H1 (cell line): ENCODE data around the gene MSTN. TPM values are rescaled to one million over a fixed set of nuclear protein-coding genes. Genes with fewer than 3 reads are reported as not detected.
"Not testable (repeated sequence)": the region's sequence is repeated elsewhere in the genome, so short reads cannot be mapped to it uniquely, and the experiment has no call there.

ENCODE experiments used
- CTCF ChIA-PET: fragments of 300-600 bp; sonication (Branson Sonifier 250); formaldehyde crosslinking; loops from one replicate; lab custom pipeline; 2021; ENCODE audit not compliant: partially characterized antibody; lab: Charles Lee
- POLR2A ChIA-PET: fragments of 300-600 bp; sonication (Branson Sonifier 250); formaldehyde crosslinking; loops from one replicate; lab custom pipeline; 2021; ENCODE audit warnings: inconsistent platforms; ENCODE audit not compliant: partially characterized antibody; lab: Charles Lee
- DNase-seq, 2 experiments: peaks; one replicate each; pipeline versions ENCODE4 v3.0.0 to v3.0.0-alpha.2; 2010 to 2022; ENCODE audit warnings: low spot score in 2 of 2, low read depth in 1 of 2, mixed read lengths in 1 of 2
- FAIRE-seq: peaks from 2 replicates; lab custom pipeline; 2011; peaks lifted over from hg19 to GRCh38; lab: Jason Lieb, UNC
- H2AFZ ChIP-seq: 2 replicates; pipeline ENCODE4 v1.8.1; 2012; ENCODE audit warnings: low read length, inconsistent platforms
- H2AK5ac ChIP-seq: 2 replicates; pipeline ENCODE4 v1.6.1; 2013; ENCODE audit warnings: low read depth, low read length
- H2BK120ac ChIP-seq: replicated peaks from 2 replicates; pipeline ENCODE3; 2013; ENCODE audit warnings: low read depth, low read length, inconsistent platforms
- H2BK12ac ChIP-seq: 2 replicates; pipeline ENCODE4 v1.6.1; 2013; ENCODE audit warnings: low read depth, low read length
- H2BK15ac ChIP-seq: 2 replicates; pipeline ENCODE4 v1.6.1; 2013; ENCODE audit warnings: low read length
- H2BK20ac ChIP-seq: 2 replicates; pipeline ENCODE4 v1.6.1; 2013; ENCODE audit warnings: low read length
- H2BK5ac ChIP-seq: 2 replicates; pipeline ENCODE4 v1.6.1; 2013; ENCODE audit warnings: low read depth, low read length
- H3K14ac ChIP-seq: 2 replicates; pipeline ENCODE4 v1.6.1; 2013; ENCODE audit warnings: inconsistent platforms; ENCODE audit not compliant: insufficient read length
- H3K18ac ChIP-seq: 2 replicates; pipeline ENCODE4 v1.6.1; 2013; ENCODE audit warnings: low read length; ENCODE audit errors: extremely low read depth
- H3K23ac ChIP-seq: 2 replicates; pipeline ENCODE4 v1.6.1; 2013; ENCODE audit warnings: inconsistent platforms; ENCODE audit not compliant: insufficient read length
- H3K23me2 ChIP-seq: 2 replicates; pipeline ENCODE4 v1.6.1; 2013; ENCODE audit warnings: low read depth, low read length
- H3K27ac ChIP-seq: 2 replicates; pipeline ENCODE4 v1.6.1; 2011; ENCODE audit warnings: low read depth, low read length, inconsistent platforms
- H3K27me3 ChIP-seq, 4 experiments: replicated peaks in 1 of 4; 1 replicate in 1 of 4; 2 replicates in 3 of 4; pipeline versions ENCODE4 v1.6.1 to v1.8.1; 2011 to 2013; ENCODE audit warnings: low read length in 3 of 4, mild to moderate bottlenecking in 3 of 4, inconsistent platforms in 2 of 4, mixed read lengths in 2 of 4, moderate library complexity in 1 of 4; ENCODE audit not compliant: control insufficient read depth in 3 of 4, insufficient read depth in 3 of 4; ENCODE audit errors: extremely low read depth in 1 of 4
- H3K36me3 ChIP-seq, 4 experiments: 2 replicates each; pipeline versions ENCODE4 v1.6.1 to v1.8.1; 2011 to 2013; ENCODE audit warnings: mild to moderate bottlenecking in 4 of 4, low read length in 3 of 4, moderate library complexity in 2 of 4, control low read depth in 1 of 4, inconsistent platforms in 1 of 4; ENCODE audit not compliant: insufficient read depth in 4 of 4, control insufficient read depth in 2 of 4
- H3K4ac ChIP-seq: replicated peaks from 2 replicates; pipeline ENCODE3; 2013; ENCODE audit warnings: low read length, low read depth, mixed read lengths, inconsistent platforms; ENCODE audit not compliant: insufficient read length
- H3K4me1 ChIP-seq, 4 experiments: replicated peaks in 1 of 4; 1 replicate in 1 of 4; 2 replicates in 3 of 4; pipeline versions ENCODE4 v1.6.1 to v1.8.1; 2011 to 2013; ENCODE audit warnings: low read length in 3 of 4, inconsistent platforms in 2 of 4, mixed read lengths in 1 of 4; ENCODE audit not compliant: insufficient read depth in 4 of 4, control insufficient read depth in 3 of 4
- H3K4me2 ChIP-seq, 2 experiments: 2 replicates each; pipeline versions ENCODE4 v1.6.1 to v1.8.1; 2011 to 2013; ENCODE audit warnings: low read depth in 2 of 2, low read length in 2 of 2, control low read depth in 1 of 2, inconsistent platforms in 1 of 2, mild to moderate bottlenecking in 1 of 2; ENCODE audit not compliant: insufficient read depth in 1 of 2
- H3K4me3 ChIP-seq, 4 experiments: fragments of 200-600, 300-600 bp in 1 of 4; sonication (generic), shearing (Covaris generic), sonication (Bioruptor Twin) in 1 of 4; 2 replicates each; pipeline versions ENCODE4 v1.5.1 to v1.8.1; 2011 to 2016; ENCODE audit warnings: low read length in 4 of 4, low read depth in 3 of 4, control low read depth in 2 of 4, inconsistent platforms in 2 of 4, mild to moderate bottlenecking in 2 of 4, mixed read lengths in 1 of 4, moderate library complexity in 1 of 4; ENCODE audit not compliant: insufficient read depth in 2 of 4; ENCODE audit errors: extremely low read depth in 1 of 4
- H3K56ac ChIP-seq: replicated peaks from 2 replicates; pipeline ENCODE3; 2013; ENCODE audit warnings: low read depth, mild to moderate bottlenecking, mixed read lengths, low read length, inconsistent platforms; ENCODE audit not compliant: insufficient read length
- H3K79me1 ChIP-seq: 2 replicates; pipeline ENCODE4 v1.6.1; 2013; ENCODE audit warnings: low read depth, low read length, control low read depth
- H3K79me2 ChIP-seq, 2 experiments: 2 replicates each; pipeline versions ENCODE4 v1.6.1 to v1.8.1; 2012 to 2013; ENCODE audit warnings: low read length in 2 of 2, mild to moderate bottlenecking in 2 of 2, inconsistent platforms in 1 of 2; ENCODE audit not compliant: insufficient read depth in 2 of 2, control insufficient read depth in 1 of 2
- H3K9ac ChIP-seq, 4 experiments: replicated peaks in 1 of 4; 1 replicate in 1 of 4; 2 replicates in 3 of 4; pipeline versions ENCODE4 v1.6.1 to v1.8.1; 2011 to 2013; ENCODE audit warnings: low read depth in 3 of 4, low read length in 3 of 4, control low read depth in 2 of 4, mild to moderate bottlenecking in 2 of 4, moderate library complexity in 2 of 4, inconsistent platforms in 1 of 4; ENCODE audit errors: extremely low read depth in 1 of 4
- H3K9me3 ChIP-seq, 2 experiments: 2 replicates each; pipeline versions ENCODE4 v1.6.1 to v1.8.1; 2012 to 2013; ENCODE audit warnings: mild to moderate bottlenecking in 2 of 2, moderate library complexity in 2 of 2, control low read depth in 1 of 2, inconsistent platforms in 1 of 2, low read depth in 1 of 2, low read length in 1 of 2, mixed read lengths in 1 of 2; ENCODE audit not compliant: insufficient read depth in 2 of 2
- H4K20me1 ChIP-seq, 2 experiments: replicated peaks in 1 of 2; 2 replicates each; pipeline versions ENCODE3 to v1.8.1; 2011 to 2013; ENCODE audit warnings: inconsistent platforms in 2 of 2, low read length in 2 of 2, mild to moderate bottlenecking in 1 of 2; ENCODE audit not compliant: insufficient read depth in 2 of 2, control insufficient read depth in 1 of 2
- H4K5ac ChIP-seq: 2 replicates; pipeline ENCODE4 v1.6.1; 2013; ENCODE audit warnings: low read length, low read depth, mixed read lengths, inconsistent platforms; ENCODE audit not compliant: insufficient read length
- H4K8ac ChIP-seq: 2 replicates; pipeline ENCODE4 v1.8.0; 2013; ENCODE audit warnings: mild to moderate bottlenecking, moderate library complexity, low read length, inconsistent platforms; ENCODE audit not compliant: insufficient read depth; ENCODE audit errors: extremely low read depth
- H4K91ac ChIP-seq: replicated peaks from 2 replicates; pipeline ENCODE3; 2013; ENCODE audit warnings: low read length, mixed read lengths, inconsistent platforms; ENCODE audit not compliant: insufficient read length
- CREB1 ChIP-seq: IDR thresholded peaks from 2 replicates; pipeline ENCODE4 v1.6.1; 2012; ENCODE audit warnings: inconsistent platforms
- CTBP2 ChIP-seq: IDR thresholded peaks from 2 replicates; pipeline ENCODE4 v1.7.0; 2011; ENCODE audit warnings: borderline replicate concordance, mild to moderate bottlenecking, moderate library complexity, mixed read lengths, low read length; ENCODE audit not compliant: insufficient read depth, insufficient read length
- HDAC6 ChIP-seq: IDR thresholded peaks from one replicate; pipeline ENCODE4 v1.7.1; 2012; ENCODE audit warnings: low read depth, mild to moderate bottlenecking, inconsistent platforms, low read length, moderate library complexity
- PHF8 ChIP-seq: fragments of 200-600 bp; sonication (generic); conservative IDR thresholded peaks from 2 replicates; pipeline ENCODE4 v1.7.1; 2012; ENCODE audit warnings: low read depth, mild to moderate bottlenecking, inconsistent platforms, low read length, moderate library complexity
- POLR2AphosphoS5 ChIP-seq: IDR thresholded peaks from 2 replicates; pipeline ENCODE4 v1.6.1; 2011; ENCODE audit warnings: low read depth, low read length
- SIRT6 ChIP-seq: IDR thresholded peaks from one replicate; pipeline ENCODE4 v1.7.1; 2012; ENCODE audit warnings: low read length, inconsistent platforms
- SIX5 ChIP-seq: IDR thresholded peaks from 2 replicates; pipeline ENCODE4 v1.6.1; 2011; ENCODE audit warnings: mild to moderate bottlenecking, low read depth, low read length
- WGBS, 2 experiments: shearing (Covaris generic) in 1 of 2; methylation state at CpG; one replicate each; pipeline versions ENCODE4 v1.1.6 to v1.1.7; 2013 to 2015; ENCODE audit warnings: low lambda C conversion rate in 2 of 2, mixed read lengths in 2 of 2, inconsistent platforms in 1 of 2, low coverage in 1 of 2, missing lambda C conversion rate in 1 of 2; ENCODE audit not compliant: insufficient replicate concordance in 2 of 2, insufficient coverage in 1 of 2, insufficient read length in 1 of 2; ENCODE audit errors: extremely low coverage in 1 of 2, missing lambda C conversion rate in 1 of 2; 5-methylcytosine and 5-hydroxymethylcytosine counted together
- polyA plus RNA-seq, 7 experiments: library from polyadenylated mRNA; depleted of rRNA in 3 of 7; stranded (reverse) in 5 of 7; unstranded in 2 of 7; fragments of >200 nt in 5 of 7; fragments of 200-250 nt in 2 of 7; gene quantifications; 1 replicate in 5 of 7; 2 replicates in 1 of 7; 4 replicates in 1 of 7; pipeline versions ENCODE4 v1.2.1 to v1.2.3, GENCODE V29; 2011 to 2013; ENCODE audit warnings: missing spikeins in 2 of 7, mixed read lengths in 2 of 7
- total RNA-seq: library from RNA; stranded (reverse); fragmentation: NEBNext Ultra II Directional; extraction: Animal tissue kit (Norgen Biotek cat#: 25700); gene quantifications from 2 replicates; pipeline ENCODE4 v1.2.1, GENCODE V29; 2021

MSTN gene
- total and polyA plus RNA-seq, 2 of the 8 experiments (the other 6 are each of a cell fraction or from before 2014, with no cell fraction given) = not detected

- TF ChIP-seq CTBP2 (no peak), SIX5 (no peak), SIRT6 (no peak), POLR2AphosphoS5 (no peak), PHF8 (no peak), HDAC6 (no peak), CREB1 (no peak)
- TF ChIP-seq, all 59 proteins: peak for 0
These were observed 26.5 kb downstream of the MSTN start (continued) for GRCh38 chr2:190036071-190036470.

DNA sequence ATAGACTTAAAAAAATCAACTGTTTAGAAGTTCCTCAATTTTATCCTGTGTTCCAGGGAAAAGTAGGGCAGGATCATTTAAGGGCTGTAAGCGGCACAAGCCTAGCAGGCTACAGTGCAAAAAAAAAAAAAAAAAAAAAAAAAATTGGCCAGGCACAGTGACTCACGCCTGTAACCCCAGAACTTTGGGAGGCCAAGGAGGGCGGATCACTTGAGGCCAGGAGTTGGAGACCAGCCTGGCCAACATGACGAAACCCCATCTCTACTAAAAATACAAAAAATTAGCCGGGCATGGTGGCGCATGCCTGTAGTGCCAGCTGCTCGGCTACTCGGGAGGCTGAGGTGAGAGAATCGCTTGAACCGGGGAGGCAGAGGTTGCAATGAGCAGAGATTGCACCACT, 28.1 kb downstream of the MSTN start:
- POLR2A ChIA-PET = not testable (repeated sequence)

More for the DNA sequence above, 28.1 kb downstream of the MSTN start:
- not testable (repeated sequence) for H3K14ac ChIP-seq, H2AFZ ChIP-seq, H2BK20ac ChIP-seq, H3K23ac ChIP-seq, H3K9me3 ChIP-seq, H4K8ac ChIP-seq, H3K18ac ChIP-seq, H3K4me1 ChIP-seq, H3K36me3 ChIP-seq, H3K27ac ChIP-seq, H4K20me1 ChIP-seq, H2BK12ac ChIP-seq, H2BK5ac ChIP-seq, H4K5ac ChIP-seq, H3K27me3 ChIP-seq, H2BK15ac ChIP-seq, H3K79me1 ChIP-seq, H2BK120ac ChIP-seq, H3K79me2 ChIP-seq, FAIRE-seq, H3K4ac ChIP-seq, DNase-seq, H2AK5ac ChIP-seq, H3K9ac ChIP-seq, H3K4me3 ChIP-seq, H3K4me2 ChIP-seq, H3K23me2 ChIP-seq, H3K56ac ChIP-seq, H4K91ac ChIP-seq
- CTCF ChIA-PET = interaction anchor here (0.8 to 1.0 kb wide), 2 partner anchors 10 to 146 kb away, joined by 3 to 4 read pairs; no protein-coding TSS in a partner anchor
- WGBS, 2 experiments = 76% methylated on average over 10 of the region's 10 CpGs; no CpG with 5 or more reads in 1 of the 2 experiments
